GM18907 (cell line): ENCODE measurements around the gene TWF2.

Source experiments
- ATAC-seq: cut with Tn5 transposase; IDR thresholded peaks from one replicate; pipeline ENCODE4 v1.9.1; 2021; ENCODE audit warnings: mild to moderate bottlenecking, moderate library complexity; ENCODE audit not compliant: unreplicated experiment

The TWF2 gene

DNA sequence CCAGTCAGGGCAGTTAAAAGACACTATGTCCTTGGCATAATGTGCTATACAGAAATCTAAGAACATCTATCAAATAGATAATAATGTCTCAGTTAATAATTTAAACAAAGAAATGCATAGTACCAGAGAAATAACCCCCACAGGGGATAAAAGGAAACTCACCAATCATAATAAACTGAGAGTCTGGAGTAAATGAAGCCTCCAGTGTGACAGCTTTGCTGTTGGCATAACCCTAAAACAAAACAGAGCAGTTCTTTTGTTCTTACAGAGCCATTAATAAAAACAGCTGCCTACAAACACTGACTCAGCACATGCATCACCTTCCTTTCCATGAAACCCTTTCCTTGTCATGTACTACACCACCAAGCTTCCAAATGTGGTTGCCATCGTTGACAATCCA, 20.1 kb upstream of the TWF2 start:
- ATAC-seq, result no peak

DNA sequence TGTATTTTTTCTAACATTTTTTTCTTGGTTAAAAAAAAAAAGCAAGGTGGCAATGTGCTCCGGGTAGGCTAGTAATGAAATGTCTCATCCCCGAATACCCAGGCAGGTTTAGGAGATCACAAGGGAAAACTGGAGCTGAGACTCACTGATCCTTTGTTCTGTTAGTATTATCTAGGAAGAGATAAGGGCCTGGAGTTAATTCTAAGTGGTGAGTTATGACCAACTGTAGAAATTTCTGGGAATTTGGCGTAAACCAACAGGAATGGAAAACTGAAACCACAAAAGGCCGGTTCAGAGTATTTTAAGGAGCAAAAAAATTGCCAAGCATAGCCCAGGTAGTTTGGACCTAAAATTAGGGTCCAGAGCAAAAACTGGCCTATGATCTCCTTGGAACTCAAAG, 19.0 kb upstream of the TWF2 start:
- no peak for ATAC-seq

DNA sequence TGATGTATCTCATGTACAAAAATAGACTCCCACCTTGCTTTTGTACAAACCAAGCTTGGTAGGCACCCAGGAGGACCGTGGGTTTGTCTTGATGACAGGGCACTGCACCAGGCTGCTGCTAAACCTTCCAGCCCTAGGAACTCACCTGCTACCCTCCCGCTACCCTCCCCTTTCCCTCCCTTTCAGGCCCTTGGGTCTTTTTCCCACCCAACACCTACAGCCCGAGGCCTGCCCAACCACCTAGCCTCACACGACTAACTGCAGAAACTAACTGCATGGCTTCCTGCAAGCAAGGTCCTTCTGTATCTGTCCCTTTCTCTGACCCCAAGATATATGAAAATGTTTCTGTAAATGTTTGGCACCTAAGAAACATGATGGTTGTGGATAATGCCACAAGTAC, 17.7 kb upstream of the TWF2 start:
- ATAC-seq, result no peak

DNA sequence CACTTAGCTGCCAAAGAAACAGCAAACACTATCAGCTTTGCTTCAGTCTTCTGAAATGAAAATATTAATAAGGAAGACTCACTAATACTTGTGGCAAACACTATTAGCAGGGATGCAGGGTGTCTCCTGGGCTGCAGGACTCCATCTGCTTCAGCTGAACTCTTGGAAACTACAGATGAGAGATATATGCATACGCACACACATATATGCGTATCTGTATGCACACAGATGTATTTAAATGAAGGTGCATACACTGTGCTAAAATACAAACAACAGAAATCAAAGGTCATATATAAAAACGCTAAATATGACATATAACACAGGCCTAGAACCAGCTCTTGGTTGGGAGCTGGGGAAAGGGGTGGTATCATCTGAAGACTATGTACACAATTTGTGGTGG, 17.2 kb upstream of the TWF2 start:
- ATAC-seq, result no peak

DNA sequence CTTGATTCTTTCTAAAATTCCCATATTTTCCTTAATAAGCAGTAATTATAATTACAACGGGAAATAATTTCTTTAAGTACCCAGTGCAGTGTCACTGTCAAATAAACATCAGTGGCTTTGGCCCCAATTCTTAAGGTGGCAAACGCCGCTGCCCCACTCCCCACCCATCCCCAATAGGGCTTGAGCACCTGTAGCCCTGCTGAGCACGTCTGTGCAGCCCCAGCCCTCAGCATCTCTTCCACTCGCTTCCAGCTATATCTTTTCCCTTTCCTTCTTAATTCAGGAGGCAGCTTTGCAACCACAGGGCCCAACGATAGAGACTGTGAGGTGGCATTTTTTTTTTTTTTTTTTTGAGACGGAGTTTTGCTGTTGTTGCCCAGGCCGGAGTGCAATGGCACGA, 15.7 kb upstream of the TWF2 start:
- no peak for ATAC-seq

DNA sequence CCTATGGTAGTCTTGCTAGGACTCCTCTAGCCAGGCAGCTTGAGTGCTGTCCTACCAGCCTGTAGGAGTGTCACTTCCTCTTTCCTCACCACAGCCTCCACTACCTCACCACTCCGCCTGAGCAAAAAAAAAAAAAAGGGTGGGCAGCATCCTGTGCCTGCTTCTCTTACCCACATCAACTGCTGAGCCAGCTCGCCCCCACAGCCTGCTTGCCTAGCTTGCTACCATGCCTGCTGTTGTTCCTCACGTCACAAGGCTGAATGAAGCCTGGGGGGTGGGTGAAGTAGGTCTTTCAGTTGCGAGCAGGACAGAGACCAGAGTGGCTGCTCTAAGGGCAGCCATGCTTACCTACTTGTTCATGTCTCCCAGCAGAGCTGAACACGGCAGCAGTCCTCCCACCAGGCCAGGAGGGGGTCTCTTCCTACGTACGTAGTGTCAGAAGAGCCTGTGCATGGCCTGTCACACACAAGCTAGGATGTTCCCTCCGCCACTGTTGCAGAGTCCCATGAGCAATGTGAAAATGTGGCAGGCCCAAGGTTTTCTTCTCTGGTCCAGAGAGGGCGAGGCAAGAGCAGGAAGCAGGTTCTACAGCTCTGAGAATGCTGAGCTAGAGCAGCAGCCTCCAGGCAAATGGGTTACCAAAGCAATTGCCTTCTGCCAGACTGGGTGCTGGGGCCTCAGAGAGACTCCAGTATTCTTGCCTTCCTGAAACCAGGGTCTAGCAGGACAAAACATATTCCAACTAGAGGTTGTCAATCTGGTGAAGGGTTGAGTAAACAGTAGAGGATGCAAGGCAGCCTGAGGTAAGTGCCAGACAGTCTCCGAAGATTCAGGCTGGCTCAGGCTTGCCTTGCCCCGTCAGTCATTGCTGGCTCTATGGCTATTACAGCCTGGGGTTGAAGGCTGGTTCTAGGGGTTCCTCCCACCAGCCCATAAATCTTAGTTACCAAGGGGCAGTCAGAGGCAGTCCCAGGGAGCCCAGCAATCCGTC, 14.7 kb upstream of the TWF2 start:
- ATAC-seq, result peak; percentile 87

DNA sequence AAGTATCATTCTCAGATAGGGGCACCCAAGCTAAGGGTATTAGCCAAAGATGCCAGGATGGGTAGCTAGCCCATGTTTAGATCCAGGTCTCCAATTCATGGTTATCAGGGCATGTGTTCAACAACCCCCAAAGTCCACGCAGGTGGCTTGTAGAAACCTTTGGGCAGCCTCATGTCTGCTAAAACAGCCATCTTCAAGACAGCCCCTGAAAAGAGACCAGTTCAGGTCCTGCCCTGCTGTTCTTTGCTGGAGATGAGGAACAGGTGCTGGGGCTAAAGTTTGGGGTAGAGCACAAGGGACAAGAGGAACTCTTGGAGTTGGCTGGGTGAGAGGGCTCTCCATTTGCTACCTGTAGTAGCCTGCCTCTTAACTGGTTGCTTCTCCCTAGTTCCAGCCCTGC, 11.2 kb upstream of the TWF2 start:
- no peak for ATAC-seq

DNA sequence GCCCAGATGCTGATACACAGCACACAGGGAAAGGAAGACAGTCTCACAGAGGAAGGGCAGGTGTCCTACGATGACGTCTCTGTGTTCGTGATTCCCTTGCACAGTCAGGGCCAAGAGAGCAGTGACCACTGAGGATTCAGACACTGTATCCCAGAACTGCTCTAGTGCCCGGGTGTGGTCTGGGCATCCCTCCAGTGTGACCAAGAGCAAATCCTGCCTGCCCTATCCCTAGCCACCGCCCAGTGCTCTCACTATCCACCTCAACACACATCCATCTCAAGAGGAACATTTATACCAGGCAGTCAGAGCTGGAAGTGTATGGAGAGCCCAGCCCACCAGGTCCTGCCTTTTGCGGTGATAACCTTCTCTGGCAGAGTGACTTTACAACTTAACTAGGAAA, 10.7 kb upstream of the TWF2 start:
- no peak for ATAC-seq

DNA sequence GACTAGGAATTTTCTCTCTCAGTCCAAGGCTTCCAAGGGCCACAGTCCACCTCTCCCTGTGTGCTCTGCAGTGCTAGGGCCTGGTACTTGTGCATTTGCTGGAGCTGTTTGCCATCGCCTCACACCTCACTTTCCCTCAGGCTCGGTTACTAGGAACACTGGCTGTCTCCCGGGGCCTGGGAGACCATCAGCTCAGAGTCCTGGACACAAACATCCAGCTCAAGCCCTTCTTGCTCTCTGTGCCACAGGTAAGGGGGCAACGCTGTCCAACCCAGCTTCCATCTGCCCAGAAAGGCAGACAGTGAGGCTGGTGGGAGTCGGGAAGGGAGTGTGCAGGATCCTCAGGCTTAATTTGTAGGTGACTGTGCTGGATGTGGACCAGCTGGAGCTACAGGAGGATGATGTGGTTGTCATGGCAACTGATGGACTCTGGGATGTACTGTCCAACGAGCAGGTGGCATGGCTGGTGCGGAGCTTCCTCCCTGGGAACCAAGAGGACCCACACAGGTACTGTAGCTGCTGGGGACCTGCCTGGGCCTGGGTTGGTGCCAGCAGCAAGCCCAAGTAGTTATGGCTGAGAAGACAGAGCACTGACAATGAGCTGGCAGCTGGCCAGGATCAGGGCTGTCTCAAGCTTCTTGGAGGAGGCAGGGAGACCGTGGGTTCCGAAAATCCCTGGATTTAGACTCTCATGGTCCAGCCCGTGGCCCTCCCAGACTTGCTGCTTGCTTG, 10.0 kb upstream of the TWF2 start:
- ATAC-seq, result no peak

DNA sequence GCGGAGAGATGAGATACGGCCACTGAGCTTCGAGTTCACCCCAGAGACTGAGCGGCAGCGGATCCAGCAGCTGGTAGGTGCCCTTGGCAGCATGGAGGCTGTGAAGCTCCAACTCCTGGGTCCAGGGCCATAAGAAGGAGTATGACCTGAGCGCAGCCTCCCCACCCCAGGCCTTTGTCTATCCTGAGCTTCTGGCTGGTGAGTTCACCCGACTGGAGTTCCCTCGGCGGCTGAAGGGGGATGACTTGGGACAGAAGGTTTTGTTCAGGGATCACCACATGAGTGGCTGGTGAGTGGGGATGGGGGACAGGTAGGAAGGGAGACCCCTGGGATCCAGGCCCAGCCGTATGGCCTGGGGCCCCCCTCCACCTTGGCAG, 9.2 kb upstream of the TWF2 start:
- no peak for ATAC-seq

DNA sequence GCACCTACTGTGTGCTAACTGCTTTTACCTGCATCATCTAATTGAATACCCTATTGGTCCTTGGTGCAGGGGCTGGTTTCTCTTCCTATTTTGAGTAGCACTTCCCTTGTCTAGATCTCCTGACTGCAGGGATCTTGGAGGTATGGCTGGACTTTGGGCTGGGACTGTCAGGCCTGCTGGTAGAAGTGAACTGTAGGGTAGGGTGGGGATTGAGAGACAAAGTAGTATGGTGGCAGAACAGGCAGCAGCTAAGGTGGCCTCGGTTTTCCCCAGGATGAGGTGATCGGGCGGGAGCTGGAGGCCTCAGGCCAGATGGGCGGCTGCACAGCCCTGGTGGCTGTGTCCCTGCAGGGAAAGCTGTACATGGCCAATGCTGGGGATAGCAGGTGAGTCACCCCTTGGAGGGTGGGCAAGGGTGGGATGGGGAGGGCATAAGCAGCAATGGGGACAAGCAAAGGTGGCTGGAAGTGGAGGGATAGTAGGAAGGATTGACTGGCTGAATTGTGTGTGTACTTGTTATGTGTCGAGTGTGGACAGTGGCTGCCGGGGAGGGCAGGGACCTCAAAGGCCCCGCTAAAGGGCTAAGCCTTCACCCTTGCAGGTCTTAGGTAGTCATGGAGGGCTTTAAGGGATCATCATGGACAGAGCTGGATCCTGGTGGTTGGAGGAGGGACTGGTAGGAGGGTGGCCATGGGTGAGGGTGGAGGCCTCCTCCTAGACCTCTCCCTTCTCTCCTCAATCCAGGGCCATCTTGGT, 8.6 kb upstream of the TWF2 start:
- ATAC-seq, result no peak

DNA sequence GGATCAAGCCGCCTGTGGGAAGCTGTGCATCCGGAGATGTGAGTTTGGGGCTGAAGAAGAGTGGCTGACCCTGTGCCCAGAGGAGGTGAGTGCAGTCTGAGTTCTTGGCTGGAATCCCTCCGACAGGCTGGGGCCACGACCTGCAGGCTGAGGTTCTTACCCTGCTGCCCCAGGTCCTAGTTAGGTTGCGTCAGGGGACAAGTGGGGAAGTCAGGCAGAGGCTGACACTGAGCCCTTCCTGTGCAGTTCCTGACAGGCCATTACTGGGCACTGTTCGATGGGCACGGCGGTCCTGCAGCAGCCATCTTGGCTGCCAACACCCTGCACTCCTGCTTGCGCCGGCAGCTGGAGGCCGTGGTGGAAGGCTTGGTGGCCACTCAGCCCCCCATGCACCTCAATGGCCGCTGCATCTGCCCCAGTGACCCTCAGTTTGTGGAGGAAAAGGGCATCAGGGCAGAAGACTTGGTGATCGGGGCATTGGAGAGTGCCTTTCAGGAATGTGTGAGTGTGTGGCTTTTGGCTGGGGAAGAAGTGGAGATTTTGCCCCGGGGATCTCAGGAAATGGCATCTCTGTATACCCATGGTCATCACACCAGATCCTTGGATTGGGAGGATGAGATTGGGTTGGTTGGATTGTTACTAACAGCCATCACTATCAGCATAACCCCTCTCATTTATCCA, 7.9 kb upstream of the TWF2 start:
- ATAC-seq, result no peak

DNA sequence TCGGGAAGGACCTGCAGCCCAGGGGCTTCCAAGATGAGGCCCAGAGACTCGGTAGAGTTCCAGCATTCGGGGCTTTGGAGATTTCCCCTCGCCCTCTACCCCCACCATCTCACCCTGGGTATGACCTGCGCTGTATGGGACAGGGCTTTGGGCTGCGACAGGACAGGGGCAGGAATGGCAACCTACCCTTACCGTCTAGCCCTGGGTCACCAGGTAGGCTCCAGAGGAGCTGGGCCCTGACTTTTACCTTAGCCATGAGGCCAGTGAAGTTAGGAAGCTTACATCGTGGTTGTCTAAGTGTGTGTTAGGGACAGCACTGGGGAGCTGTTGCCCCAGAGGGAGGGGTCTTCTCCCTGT, 7.3 kb upstream of the TWF2 start:
- no peak for ATAC-seq

DNA sequence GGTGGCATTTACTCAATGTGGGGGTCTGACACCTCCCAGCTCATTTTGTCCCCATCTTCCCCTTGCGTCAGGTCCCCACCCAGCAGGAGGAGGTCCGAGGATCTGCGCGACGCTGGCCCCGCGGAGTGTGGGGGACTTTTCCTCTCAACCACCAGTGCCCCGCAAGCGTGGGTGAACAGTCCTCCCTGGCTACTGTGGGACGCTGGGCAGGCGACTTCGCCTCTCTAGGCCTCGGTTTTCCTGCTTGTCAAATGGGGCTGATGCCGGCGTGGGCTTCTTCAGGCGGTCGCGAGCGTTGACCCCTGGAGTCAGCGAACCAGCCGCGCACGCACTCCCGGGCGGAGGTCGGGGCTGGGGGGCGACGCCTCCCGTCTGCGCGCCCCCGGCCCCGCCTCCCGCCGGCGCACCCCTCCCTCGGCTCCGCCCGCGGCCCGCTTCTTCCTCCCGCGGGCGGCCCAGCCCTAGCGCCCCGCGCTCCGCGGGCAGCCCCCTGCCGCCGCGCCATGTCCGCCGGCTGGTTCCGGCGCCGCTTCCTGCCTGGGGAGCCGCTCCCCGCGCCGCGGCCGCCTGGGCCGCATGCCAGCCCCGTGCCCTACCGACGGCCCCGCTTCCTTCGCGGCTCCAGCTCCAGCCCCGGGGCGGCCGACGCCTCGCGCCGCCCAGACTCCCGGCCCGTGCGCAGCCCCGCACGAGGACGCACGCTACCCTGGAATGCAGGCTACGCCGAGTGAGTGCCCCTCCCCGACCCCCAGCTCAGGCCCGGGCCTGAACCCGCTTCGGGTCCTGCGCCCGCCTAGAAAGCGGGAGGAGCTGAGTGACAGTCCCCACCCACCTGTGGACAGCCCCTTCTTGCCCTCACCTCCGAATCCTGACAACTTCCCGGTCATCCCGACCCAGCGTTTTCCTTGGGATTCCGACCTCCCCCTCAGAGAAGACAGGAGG, 6.6 kb upstream of the TWF2 start, which contains the start of gene PPM1M:
TSS of gene PPM1M (plus strand) at position 438 of the 942 bp plus-strand sequence. CDS start at position 504, 66 bp downstream.
- ATAC-seq, result no peak

DNA sequence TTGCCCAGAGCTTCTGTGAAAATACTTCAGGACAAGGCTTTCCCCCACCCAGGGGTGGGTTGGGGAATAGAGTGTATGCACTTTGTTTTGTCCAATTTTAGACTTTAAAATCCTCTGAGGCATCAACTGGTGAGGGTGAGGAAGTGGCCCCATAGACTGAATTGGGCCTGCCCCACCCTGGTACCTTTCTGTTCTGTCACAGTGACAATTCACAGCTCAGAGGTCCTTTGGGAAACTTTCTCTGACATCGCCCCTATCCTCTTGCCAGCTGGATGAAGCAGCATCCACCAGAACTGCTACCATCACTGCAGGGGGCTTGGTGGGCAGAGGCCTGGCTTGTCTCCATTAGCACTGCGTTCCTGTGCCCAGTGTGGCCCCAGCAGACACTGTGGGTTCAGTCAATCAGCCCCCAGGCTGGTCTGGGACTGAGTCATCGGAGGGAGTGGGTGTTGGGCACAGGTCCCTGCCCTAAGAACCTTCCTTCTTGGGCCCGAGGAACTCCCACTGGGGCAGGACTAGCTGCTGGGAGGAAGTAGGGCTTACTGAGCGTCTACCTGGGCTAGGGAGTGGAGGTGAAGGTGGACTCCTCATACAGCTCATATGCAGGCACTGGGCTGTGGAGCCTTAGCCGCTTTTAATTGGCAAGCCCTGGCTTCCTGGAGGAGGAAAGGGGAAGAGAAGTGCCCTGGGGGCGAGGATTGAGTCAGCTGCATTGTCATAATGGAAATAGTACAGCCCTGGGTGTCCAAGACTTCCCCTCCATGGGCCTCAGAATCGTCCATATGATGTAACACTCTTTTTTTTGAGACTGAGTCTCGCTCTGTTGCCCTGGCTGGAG, 5.1 kb upstream of the TWF2 start:
- peak; percentile 35 for ATAC-seq

DNA sequence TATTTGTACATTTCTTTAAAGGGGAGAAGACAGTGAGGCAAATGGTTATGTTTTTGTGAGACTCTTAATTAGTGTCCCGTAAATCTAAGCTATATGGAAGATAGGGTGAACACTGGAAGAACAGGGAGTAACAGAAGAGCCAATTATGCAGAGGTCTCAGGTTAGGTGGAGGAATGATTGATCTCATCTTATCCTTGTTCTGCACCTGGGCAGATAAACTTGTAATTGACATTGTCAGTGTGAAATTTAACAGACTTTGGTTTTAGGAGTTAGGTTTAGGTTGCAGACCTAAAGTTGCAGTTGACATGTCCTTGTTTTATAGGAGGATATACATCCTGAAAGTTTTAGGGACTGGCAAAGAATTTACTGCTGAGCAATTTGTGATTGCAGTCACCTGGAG, 3.1 kb upstream of the TWF2 start:
- ATAC-seq, result no peak

DNA sequence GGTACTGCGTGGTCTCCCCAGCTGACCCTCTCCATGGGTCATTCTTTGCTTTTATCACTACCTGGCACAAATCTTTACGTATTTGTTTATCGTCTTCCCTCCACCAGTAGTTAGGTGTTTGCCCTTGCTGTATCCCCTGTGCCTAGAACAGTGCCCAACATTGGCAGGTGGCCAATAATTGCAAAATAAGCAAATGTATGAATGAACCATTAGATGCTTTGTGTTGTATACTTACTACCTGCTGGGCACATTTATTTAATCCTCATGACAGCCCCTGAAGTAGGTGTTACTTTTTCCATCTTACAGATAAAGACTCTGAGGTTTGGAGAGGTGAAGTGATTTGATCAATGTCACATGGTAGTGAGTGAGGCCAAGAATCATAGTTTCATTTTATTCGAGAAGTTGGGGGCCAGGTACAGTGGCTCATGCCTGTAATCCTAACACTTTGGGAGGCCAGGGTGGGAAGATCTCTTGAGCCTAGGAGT, 2.0 kb upstream of the TWF2 start:
- ATAC-seq, result no peak

DNA sequence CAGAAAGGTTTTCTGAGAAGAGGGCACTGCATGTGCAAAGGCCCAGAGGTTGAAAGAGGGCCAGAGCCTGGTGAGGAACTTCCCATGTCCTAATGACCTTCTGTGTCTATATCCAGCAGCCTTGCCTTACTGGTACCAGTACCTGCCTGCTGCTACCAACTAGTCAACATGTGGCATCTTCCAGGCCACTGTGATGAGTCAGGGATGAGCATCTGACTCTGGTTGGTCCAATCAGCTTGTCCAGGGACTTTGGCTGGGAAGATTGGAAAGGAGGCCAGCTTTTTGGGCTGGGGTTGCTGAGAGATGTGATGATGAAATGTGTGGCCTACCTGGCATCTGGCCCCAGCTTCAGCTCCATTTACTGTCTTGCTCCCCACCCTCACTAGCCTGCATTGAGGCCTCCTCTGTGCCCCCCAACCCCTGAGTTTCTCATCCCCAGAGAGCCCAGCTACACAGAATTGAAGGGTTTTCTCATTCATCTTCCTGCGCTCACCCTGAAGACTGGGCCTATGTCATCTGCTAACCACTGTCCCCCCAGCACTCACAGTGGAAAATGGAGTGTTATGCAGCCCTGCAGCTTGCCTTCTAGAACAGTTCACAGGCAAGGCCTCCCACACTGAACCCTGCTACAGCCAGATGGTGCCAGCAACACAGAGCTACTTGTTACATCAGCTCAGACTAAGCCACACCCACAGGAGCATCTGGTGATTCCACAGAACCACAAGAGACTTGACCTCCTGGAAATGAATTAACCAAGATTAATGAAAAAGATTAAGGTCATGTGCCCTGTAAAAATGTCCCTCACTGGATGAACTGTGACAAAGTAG, 1.3 kb upstream of the TWF2 start:
- ATAC-seq, result no peak
